ENCODE results near the gene RBAK. TPM values are rescaled to one million over a fixed set of nuclear protein-coding genes. Genes with fewer than 3 reads are reported as not detected.
A peak's percentile ranks its signal among the peaks of the same experiment; 100 is the strongest.

The RBAK gene
- total and polyA plus RNA-seq, 4 donors = 1.7 to 7.2 (median 3.7) TPM

DNA sequence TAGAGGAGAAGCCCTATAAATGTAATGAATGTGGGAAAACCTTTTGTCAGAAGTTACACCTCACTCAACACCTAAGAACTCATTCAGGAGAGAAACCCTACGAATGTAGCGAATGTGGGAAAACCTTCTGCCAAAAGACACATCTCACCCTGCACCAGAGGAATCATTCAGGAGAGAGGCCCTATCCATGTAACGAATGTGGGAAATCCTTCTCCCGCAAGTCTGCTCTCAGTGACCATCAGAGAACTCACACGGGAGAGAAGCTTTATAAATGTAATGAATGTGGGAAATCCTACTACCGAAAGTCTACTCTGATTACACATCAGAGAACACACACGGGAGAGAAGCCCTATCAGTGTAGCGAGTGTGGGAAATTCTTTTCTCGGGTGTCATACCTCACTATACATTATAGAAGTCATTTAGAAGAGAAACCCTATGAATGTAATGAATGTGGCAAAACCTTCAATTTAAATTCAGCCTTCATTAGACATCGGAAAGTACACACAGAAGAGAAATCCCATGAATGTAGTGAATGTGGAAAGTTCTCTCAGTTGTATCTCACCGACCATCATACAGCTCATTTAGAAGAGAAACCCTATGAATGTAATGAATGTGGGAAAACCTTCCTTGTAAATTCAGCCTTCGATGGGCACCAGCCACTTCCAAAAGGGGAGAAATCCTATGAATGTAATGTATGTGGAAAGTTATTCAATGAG is 18.9 kb downstream of the RBAK start:
- no peaks in the 10 kb centered on the region for H3K4me1 ChIP-seq (ENCODE audit: control insufficient read depth in 4 of 4, insufficient read depth in 4 of 4, low read length in 3 of 4)
- peak overlapping the region in 2 of 3 donors; percentile 28 to 47 for H3K4me3 ChIP-seq (ENCODE audit: low read depth in 1 of 3, low read length in 3 of 3)
- H3K9me3 ChIP-seq (ENCODE audit: control insufficient read depth in 4 of 4, low read length in 3 of 4) = peaks cover 41 to 92% (median 75%) of the 10 kb centered on the region in 4 donors
- DNase-seq (ENCODE audit: low spot score) = no peak
- H3K27me3 ChIP-seq (ENCODE audit: control insufficient read depth in 4 of 4, insufficient read depth in 4 of 4, low read length in 3 of 4) = no peaks in the 10 kb centered on the region
- WGBS = 98% methylated on average over 12 of the region's 12 CpGs
- no peak overlapping the region for H3K9ac ChIP-seq (ENCODE audit: low read depth in 1 of 2, low read length in 2 of 2)
- TF ChIP-seq RAD21 (IDR thresholded peaks at IDR 0.05) = no peak
- TF ChIP-seq, protein P1, sequence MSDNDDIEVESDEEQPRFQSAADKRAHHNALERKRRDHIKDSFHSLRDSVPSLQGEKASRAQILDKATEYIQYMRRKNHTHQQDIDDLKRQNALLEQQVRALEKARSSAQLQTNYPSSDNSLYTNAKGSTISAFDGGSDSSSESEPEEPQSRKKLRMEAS (IDR thresholded peaks at IDR 0.05) = no peak
- TF ChIP-seq ZBTB33 (IDR thresholded peaks at IDR 0.05) = no peak
- TF ChIP-seq, protein P2, sequence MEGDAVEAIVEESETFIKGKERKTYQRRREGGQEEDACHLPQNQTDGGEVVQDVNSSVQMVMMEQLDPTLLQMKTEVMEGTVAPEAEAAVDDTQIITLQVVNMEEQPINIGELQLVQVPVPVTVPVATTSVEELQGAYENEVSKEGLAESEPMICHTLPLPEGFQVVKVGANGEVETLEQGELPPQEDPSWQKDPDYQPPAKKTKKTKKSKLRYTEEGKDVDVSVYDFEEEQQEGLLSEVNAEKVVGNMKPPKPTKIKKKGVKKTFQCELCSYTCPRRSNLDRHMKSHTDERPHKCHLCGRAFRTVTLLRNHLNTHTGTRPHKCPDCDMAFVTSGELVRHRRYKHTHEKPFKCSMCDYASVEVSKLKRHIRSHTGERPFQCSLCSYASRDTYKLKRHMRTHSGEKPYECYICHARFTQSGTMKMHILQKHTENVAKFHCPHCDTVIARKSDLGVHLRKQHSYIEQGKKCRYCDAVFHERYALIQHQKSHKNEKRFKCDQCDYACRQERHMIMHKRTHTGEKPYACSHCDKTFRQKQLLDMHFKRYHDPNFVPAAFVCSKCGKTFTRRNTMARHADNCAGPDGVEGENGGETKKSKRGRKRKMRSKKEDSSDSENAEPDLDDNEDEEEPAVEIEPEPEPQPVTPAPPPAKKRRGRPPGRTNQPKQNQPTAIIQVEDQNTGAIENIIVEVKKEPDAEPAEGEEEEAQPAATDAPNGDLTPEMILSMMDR (IDR thresholded peaks at IDR 0.05; ENCODE audit: low read depth, low read length, missing input control) = no peak
- no peak for TF ChIP-seq GABPA (IDR thresholded peaks at IDR 0.05 in 1 of 2, conservative IDR thresholded peaks at IDR 0.05 in 1 of 2)
- no peak for TF ChIP-seq FOXA2 (IDR thresholded peaks at IDR 0.05)
- no peak for TF ChIP-seq HNF4G (IDR thresholded peaks at IDR 0.05)
- TF ChIP-seq RXRA (IDR thresholded peaks at IDR 0.05) = no peak
- TF ChIP-seq SP1 (IDR thresholded peaks at IDR 0.05) = no peak
- TF ChIP-seq JUND (IDR thresholded peaks at IDR 0.05) = no peak
- TF ChIP-seq FOXA1 (IDR thresholded peaks at IDR 0.05) = no peak
- TF ChIP-seq ATF3 (IDR thresholded peaks at IDR 0.05) = no peak
- no peak for TF ChIP-seq HNF4A (conservative IDR thresholded peaks at IDR 0.05)
- no peak for TF ChIP-seq TAF1 (conservative IDR thresholded peaks at IDR 0.05)
- no peak for TF ChIP-seq EGR1 (IDR thresholded peaks at IDR 0.05; ENCODE audit: low read depth in 2 of 2)
- TF ChIP-seq YY1 (IDR thresholded peaks at IDR 0.05) = no peak
- TF ChIP-seq NR2F2 (IDR thresholded peaks at IDR 0.05) = no peak
- no peak for TF ChIP-seq REST (IDR thresholded peaks at IDR 0.05)
- H3K36me3 ChIP-seq (ENCODE audit: control insufficient read depth in 4 of 4, insufficient read depth in 3 of 4, low read depth in 1 of 4, low read length in 3 of 4) = peaks cover 16 to 61% (median 54%) of the 10 kb centered on the region in 4 donors
- H3K27ac ChIP-seq (ENCODE audit: low read depth in 1 of 2, low read length in 2 of 2) = no peak overlapping the region
